ENCODE data around the gene TRAPPC3. TPM values are rescaled to one million over a fixed set of nuclear protein-coding genes. Genes with fewer than 3 reads are reported as not detected.
A peak's percentile ranks its signal among the peaks of the same experiment; 100 is the strongest.

The TRAPPC3 gene
- total RNA-seq, 4 donors from 2014 or later = 54.6 to 165 (median 105) TPM

DNA sequence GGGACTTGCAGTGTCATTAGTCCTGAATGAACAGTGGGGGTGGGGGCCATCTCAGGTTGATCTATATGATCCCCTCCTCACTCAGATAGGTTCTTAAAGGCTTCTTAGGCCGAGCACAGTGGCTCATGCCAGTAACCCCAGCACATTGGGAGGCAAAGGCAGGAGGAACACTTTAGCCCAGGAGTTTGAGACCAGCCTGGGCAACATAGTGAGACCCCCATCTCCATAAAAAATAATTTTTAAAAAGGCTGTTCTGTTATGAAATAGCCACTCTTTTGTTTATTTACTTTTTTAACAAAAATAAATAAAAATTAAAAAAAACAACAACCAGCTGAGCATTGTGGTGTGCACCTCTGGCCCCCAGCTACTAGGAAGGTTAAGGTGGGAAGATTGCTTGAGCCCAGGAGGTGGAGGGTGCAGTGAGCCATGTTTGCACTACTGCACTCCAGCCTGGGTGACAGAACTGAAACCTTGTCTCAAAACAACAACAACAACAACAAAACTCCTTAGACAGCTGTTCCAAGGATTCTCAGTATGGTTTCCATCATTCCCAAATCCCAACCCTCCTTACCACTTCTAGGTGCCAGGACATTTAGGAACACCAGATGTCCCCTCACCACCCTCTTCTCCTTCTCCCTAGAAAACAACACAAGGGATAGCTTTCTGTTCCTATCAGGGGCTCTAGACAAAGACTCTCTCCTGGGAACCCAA lies 2.0 kb upstream of the TRAPPC3 start:
- WGBS, 2 donors (ENCODE audit: low coverage in 1 of 2) = 20 to 27% methylated on average over 1 of the region's 1 CpG
- peaks cover 34 to 52% (median 47%) of the 10 kb centered on the region in 4 donors for H3K4me1 ChIP-seq
- TF ChIP-seq POLR2A (IDR thresholded peaks at IDR 0.05) = no peak
- TF ChIP-seq EP300 (IDR thresholded peaks at IDR 0.05; ENCODE audit: low read depth) = no peak
- TF ChIP-seq POLR2AphosphoS5 (IDR thresholded peaks at IDR 0.05) = no peak
- TF ChIP-seq, protein P1, sequence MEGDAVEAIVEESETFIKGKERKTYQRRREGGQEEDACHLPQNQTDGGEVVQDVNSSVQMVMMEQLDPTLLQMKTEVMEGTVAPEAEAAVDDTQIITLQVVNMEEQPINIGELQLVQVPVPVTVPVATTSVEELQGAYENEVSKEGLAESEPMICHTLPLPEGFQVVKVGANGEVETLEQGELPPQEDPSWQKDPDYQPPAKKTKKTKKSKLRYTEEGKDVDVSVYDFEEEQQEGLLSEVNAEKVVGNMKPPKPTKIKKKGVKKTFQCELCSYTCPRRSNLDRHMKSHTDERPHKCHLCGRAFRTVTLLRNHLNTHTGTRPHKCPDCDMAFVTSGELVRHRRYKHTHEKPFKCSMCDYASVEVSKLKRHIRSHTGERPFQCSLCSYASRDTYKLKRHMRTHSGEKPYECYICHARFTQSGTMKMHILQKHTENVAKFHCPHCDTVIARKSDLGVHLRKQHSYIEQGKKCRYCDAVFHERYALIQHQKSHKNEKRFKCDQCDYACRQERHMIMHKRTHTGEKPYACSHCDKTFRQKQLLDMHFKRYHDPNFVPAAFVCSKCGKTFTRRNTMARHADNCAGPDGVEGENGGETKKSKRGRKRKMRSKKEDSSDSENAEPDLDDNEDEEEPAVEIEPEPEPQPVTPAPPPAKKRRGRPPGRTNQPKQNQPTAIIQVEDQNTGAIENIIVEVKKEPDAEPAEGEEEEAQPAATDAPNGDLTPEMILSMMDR (IDR thresholded peaks at IDR 0.05) = no peak
- H3K27ac ChIP-seq = peak overlapping the region; percentile 94 to 98 (median 96)
- H3K4me3 ChIP-seq = peak overlapping the region in 1 of 4 donors; percentile 7
- intact Hi-C loops (cut with DNase I; ENCODE audit: low total_unique reads) (loop anchor here (10.0 kb wide), 1 partner anchor 234 kb away; the partner anchor contains the start of gene STK40), in situ Hi-C loops (cut with MboI; ENCODE audit: low pct_ligation_motif_present in 1 of 4, low pct_unique_long_range_greater_than_20kb in 1 of 4, low sequenced_read_pairs in 3 of 4) (loop anchor here in 1 of 4 donors (5.0 kb wide), 1 partner anchor 136 kb away; no protein-coding TSS in a partner anchor)
- H3K36me3 ChIP-seq = no peaks in the 10 kb centered on the region
- H3K27me3 ChIP-seq = no peaks in the 10 kb centered on the region
- no peak for DNase-seq
- no peaks in the 10 kb centered on the region for H3K9me3 ChIP-seq

DNA sequence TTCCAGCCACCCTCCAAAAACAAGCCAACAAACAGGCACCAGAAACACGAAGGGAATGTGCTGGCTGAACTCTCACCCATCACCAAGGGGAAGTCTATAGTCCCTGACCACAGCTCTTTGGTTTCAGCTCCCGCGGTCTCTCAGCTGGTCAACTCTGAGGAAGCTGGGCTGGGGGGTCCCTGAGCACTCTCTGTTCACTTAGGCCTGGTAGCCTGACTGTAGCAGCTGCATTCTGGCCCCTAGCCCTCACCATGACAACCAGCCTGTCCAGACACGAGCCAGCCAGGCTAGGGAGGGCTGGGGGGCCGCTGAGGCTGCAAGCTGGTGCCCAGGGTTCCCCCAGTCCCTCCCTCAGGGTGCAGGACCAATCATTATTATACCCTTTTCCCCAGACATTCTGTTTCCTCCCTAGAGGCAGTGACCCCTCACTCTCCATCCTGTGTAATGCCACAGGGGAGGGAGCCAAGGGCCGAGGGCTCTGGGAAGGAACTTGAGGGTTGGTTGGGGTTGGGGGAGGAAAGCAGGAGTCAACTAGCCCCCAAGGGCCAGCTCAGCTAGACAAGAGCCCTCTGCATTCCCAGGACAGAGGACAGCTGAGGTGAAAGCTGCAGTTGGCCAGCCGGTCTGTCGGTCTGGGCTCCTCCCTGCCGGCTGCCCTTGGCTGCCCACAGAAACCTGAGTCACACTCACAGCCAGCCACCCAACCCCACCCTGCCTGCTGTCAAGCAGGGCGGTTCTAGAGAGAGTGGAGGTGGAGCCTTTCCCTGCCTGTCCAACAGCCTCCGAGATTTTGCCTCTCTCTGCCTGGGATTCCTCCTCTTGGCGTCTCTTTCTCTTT lies 1.2 kb upstream of the TRAPPC3 start:
- H3K4me3 ChIP-seq = peak overlapping the region in 2 of 4 donors; percentile 16 to 22
- no peaks in the 10 kb centered on the region for H3K27me3 ChIP-seq
- in situ Hi-C loops (cut with MboI; ENCODE audit: low pct_ligation_motif_present in 1 of 4, low pct_unique_long_range_greater_than_20kb in 1 of 4, low sequenced_read_pairs in 3 of 4) (loop anchor here in 1 of 4 donors (5.0 kb wide), 1 partner anchor 137 kb away; no protein-coding TSS in a partner anchor), intact Hi-C loops (cut with DNase I; ENCODE audit: low total_unique reads) (loop anchor here (10.0 kb wide), 1 partner anchor 234 kb away; the partner anchor contains the start of gene STK40)
- no peaks in the 10 kb centered on the region for H3K9me3 ChIP-seq
- DNase-seq = peak; percentile 94
- TF ChIP-seq, protein P1 (IDR thresholded peaks at IDR 0.05) = no peak
- TF ChIP-seq POLR2AphosphoS5 (IDR thresholded peaks at IDR 0.05) (peak; percentile 87 to 88 (median 88)), POLR2A (IDR thresholded peaks at IDR 0.05) (peak; percentile 75), EP300 (IDR thresholded peaks at IDR 0.05; ENCODE audit: low read depth) (no peak)
- WGBS, 2 donors (ENCODE audit: low coverage in 1 of 2) = 0 to 13% methylated on average over 3 to 12 of the region's 12 CpGs
- peaks cover 34 to 52% (median 47%) of the 10 kb centered on the region in 4 donors for H3K4me1 ChIP-seq
- no peaks in the 10 kb centered on the region for H3K36me3 ChIP-seq
- peak overlapping the region; percentile 94 to 98 (median 96) for H3K27ac ChIP-seq

DNA sequence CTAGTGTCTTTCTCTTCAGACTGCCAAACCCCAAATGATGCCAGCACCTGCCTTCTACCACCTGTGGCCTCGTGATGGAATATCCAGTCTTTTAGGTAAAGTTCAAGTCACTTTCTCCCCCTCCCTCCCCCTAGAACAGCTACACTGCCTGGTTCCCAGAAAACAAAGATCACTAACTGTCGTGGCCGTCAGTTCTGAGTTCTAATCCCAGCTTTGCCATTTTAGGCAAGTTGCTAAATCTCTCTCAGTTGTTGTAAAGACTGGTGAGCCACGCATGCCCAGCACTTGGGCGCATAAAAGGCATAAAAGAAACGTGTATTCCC lies 648 bp upstream of the TRAPPC3 start:
- in situ Hi-C loops (cut with MboI; ENCODE audit: low pct_ligation_motif_present in 1 of 4, low pct_unique_long_range_greater_than_20kb in 1 of 4, low sequenced_read_pairs in 3 of 4) (loop anchor here in 1 of 4 donors (5.0 kb wide), 1 partner anchor 137 kb away; no protein-coding TSS in a partner anchor), intact Hi-C loops (cut with DNase I; ENCODE audit: low total_unique reads) (loop anchor here (2.0 to 10.0 kb wide), 2 partner anchors 39 to 235 kb away; partner anchors contain the start of gene STK40)
- H3K27me3 ChIP-seq = no peaks in the 10 kb centered on the region
- TF ChIP-seq, protein P1 (IDR thresholded peaks at IDR 0.05) = no peak
- TF ChIP-seq POLR2A (IDR thresholded peaks at IDR 0.05) (no peak), EP300 (IDR thresholded peaks at IDR 0.05; ENCODE audit: low read depth) (no peak), POLR2AphosphoS5 (IDR thresholded peaks at IDR 0.05) (no peak)
- H3K36me3 ChIP-seq = no peaks in the 10 kb centered on the region
- peaks cover 30 to 48% (median 42%) of the 10 kb centered on the region in 4 donors for H3K4me1 ChIP-seq
- H3K27ac ChIP-seq = peak overlapping the region; percentile 94 to 98 (median 96)
- whole genome bisulfite sequencing, 2 donors (ENCODE audit: low coverage in 1 of 2) = 0 to 17% methylated on average over 3 to 6 of the region's 6 CpGs
- no peak for DNase-seq
- H3K4me3 ChIP-seq = no peak overlapping the region
- H3K9me3 ChIP-seq = no peaks in the 10 kb centered on the region

DNA sequence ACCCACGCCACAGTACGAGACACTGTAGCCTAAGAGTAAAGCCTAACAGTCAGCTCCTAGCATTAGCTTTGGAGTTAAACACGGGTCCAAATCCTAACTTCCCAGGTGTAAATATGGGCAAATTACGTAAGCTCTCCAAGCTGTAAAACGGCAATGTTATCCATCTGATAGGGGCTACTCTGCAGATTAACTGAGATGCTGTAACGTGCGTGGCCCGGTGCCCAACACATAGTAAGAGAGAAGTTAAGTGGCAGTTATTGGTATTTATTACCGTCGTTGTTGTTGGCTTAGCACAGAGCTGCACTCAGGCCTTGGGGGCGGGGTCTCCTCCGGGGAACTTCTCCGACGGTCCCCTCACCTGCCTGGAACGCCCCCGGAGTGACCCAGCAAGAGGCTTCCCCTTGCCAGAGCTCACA lies 457 bp downstream of the TRAPPC3 start:
- in situ Hi-C loops (cut with MboI; ENCODE audit: low pct_ligation_motif_present in 1 of 4, low pct_unique_long_range_greater_than_20kb in 1 of 4, low sequenced_read_pairs in 3 of 4) = no loop called here
- WGBS, 2 donors (ENCODE audit: low coverage in 1 of 2) = 0% methylated on average over 16 of the region's 16 CpGs; no CpG with 5 or more reads in 1 of the 2 donors
- no peak for DNase-seq
- Histone ChIP-seq H3K27ac (peak overlapping the region; percentile 94 to 98 (median 96)), H3K36me3 (no peaks in the 10 kb centered on the region), H3K27me3 (no peaks in the 10 kb centered on the region), H3K4me1 (peaks cover 26 to 44% (median 38%) of the 10 kb centered on the region in 4 donors), H3K4me3 (peak overlapping the region; percentile 43 to 91 (median 67)), H3K9me3 (no peaks in the 10 kb centered on the region)
- TF ChIP-seq EP300 (IDR thresholded peaks at IDR 0.05; ENCODE audit: low read depth) (no peak), POLR2AphosphoS5 (IDR thresholded peaks at IDR 0.05) (no peak), POLR2A (IDR thresholded peaks at IDR 0.05) (no peak)
- TF ChIP-seq, protein P1 (IDR thresholded peaks at IDR 0.05) = no peak
- intact Hi-C loops (cut with DNase I; ENCODE audit: low total_unique reads) = loop anchor here (2.0 kb wide), 1 partner anchor 40 kb away; no protein-coding TSS in a partner anchor

Measured in transverse colon (tissue), 4 donors.